Measurements from ENCODE around the gene TCP10L.

DNA sequence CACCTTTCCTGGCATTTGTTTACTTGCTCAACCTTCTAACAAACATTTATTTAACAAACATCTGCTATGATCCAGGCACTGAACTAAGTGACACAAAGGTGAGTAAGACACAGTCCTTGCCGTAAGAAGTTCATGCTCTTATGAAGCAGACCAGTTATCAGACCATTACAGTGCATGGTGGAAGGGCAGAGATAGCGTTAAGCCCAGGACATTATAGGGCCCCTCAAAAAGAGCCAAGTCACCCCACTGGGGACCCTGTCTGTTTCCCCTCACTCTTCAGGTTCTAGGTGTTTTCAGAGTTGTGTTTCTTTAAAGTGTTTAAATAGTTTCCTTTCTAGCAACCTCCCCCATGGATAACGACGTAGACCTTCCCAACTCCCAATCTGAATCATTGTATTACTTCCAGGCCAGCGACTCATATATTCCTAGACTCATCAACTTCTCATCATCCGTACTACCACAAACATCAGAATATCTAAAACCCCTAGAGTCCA is 39.3 kb downstream of the TCP10L start:
- TF ChIP-seq CTCF (IDR thresholded peaks at IDR 0.05) (no peak), POLR2A (IDR thresholded peaks at IDR 0.05) (no peak)
